ENCODE data around the gene TMEM154. TPM values are rescaled to one million over a fixed set of nuclear protein-coding genes. Genes with fewer than 3 reads are reported as not detected.
A peak's percentile ranks its signal among the peaks of the same experiment; 100 is the strongest.

Gene TMEM154
- total RNA-seq, 2 experiments from 2014 or later: 20.0 to 22.2 TPM

DNA sequence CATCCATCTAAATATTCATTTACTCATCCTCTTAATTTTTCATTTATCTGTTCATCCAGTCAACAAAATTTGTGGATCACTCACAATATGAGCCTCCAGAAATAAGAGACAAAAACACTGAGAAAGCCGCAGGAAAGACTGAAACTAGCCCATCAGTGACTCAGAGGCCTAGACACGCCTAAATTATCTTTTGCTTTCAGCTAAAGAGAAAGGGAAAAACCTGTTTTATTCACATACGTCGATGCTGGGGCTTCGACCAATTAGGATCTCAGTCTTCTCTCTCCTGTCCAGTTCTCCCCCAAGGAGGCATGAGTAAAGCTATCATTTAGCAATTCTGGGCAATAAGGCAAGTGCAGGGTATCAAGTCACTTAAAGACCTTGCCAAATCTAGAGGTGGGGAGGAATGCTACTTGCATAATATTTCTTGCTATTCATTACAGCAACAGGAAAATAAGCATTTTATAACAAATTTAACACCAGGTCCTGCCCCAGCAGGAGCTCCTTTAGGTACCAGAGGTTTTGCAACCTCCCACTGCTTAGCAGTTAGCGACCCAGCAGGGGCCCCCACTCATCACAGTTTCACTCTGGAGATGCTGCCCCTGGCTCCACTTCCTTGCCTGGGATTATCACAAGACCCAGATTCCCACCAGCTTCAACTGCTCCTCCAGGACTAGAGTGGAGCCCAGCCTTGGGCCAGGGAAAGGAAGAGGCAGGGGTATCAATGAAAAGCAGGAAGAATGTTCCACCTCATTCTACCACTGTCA lies 30.1 kb upstream of the TMEM154 start:
- H3K4me1 Mint-ChIP-seq (ENCODE audit: low read depth): no peaks in the 10 kb centered on the region
- ChIA-PET POLR2A (no interaction called here), CTCF (interaction anchor here (0.8 kb wide), 1 partner anchor 132 kb away, joined by 3 read pairs; no protein-coding TSS in a partner anchor)
- peaks cover 4% of the 10 kb centered on the region for H3K27me3 Mint-ChIP-seq (ENCODE audit: low read depth)
- no peak for ATAC-seq
- H3K36me3 Mint-ChIP-seq (ENCODE audit: low read depth): peaks cover 1% of the 10 kb centered on the region
- H3K27ac Mint-ChIP-seq: no peak overlapping the region
- peaks cover 11% of the 10 kb centered on the region for H3K9me3 Mint-ChIP-seq (ENCODE audit: insufficient read depth)
- DNase-seq: no peak
- no peak overlapping the region for H3K4me3 Mint-ChIP-seq

DNA sequence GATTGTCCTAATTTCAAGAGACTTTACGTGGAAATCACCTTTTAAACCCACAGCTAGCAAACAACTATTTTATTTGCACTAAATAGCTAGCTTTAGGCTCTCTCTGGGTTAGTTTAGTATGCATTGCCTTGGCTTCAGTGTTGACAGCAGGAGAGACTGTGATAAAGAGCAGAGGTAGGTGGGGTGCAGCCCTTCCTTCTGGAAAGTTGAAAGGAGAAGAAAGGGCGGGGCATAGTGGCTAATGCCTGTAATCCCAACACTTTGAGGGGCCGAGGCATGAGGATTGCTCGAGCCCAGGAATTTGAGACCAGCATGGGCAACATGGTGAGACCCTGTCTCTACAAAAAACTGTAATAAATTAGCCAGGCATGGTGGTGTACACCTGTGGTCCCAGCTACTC lies 29.0 kb upstream of the TMEM154 start:
- ATAC-seq (no peak), DNase-seq (no peak)
- no peaks in the 10 kb centered on the region for H3K4me1 Mint-ChIP-seq (ENCODE audit: low read depth)
- peaks cover 8% of the 10 kb centered on the region for H3K9me3 Mint-ChIP-seq (ENCODE audit: insufficient read depth)
- ChIA-PET CTCF (no interaction called here), POLR2A (no interaction called here)
- no peak overlapping the region for H3K4me3 Mint-ChIP-seq
- H3K36me3 Mint-ChIP-seq (ENCODE audit: low read depth): peaks cover 3% of the 10 kb centered on the region
- peaks cover 4% of the 10 kb centered on the region for H3K27me3 Mint-ChIP-seq (ENCODE audit: low read depth)
- no peak overlapping the region for H3K27ac Mint-ChIP-seq

DNA sequence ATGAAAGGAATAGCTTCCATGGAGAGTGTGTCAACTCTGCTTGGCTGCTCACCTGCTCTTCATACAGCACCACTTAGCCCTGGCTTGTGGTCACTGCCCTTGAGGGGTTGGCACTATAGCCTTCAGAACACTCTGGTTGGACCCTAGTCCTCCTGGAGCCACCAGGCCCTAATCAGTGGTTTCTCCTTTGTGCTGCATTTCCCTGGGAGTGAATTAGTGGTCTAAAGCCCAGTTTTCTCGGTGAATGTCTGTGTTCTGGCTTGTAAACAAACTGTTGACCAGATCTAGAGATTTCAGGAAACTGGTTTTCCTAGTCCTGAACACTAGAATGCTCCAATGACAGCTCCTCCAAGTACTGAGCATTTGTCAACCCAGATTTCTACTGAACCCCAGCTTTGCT lies 28.6 kb upstream of the TMEM154 start:
- ATAC-seq (no peak), DNase-seq (no peak)
- H3K9me3 Mint-ChIP-seq (ENCODE audit: insufficient read depth): peaks cover 9% of the 10 kb centered on the region
- ChIA-PET CTCF (no interaction called here), POLR2A (no interaction called here)
- no peak overlapping the region for H3K4me3 Mint-ChIP-seq
- no peaks in the 10 kb centered on the region for H3K4me1 Mint-ChIP-seq (ENCODE audit: low read depth)
- peaks cover 4% of the 10 kb centered on the region for H3K27me3 Mint-ChIP-seq (ENCODE audit: low read depth)
- H3K27ac Mint-ChIP-seq: no peak overlapping the region
- peaks cover 3% of the 10 kb centered on the region for H3K36me3 Mint-ChIP-seq (ENCODE audit: low read depth)

DNA sequence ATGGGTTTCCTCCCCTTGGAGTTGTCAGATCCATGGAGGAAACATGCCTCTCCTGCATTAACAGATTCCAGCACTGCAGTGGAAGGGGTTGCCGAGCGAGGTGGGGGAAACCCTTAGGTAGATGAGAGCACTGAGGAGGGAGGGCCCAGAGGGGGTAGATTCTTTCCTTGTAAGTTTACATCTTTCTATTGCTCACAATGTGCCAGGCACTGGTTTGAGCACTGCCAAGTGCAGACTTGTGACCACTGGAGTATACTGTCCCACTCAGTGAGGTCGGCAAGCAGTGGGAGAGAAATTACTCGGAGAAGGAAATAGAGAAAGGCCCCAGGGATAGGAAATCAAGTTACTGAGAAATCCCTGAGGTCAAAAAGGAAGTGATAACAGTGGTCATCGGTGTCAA lies 27.8 kb upstream of the TMEM154 start:
- POLR2A ChIA-PET: no interaction called here
- CTCF ChIA-PET: no interaction called here
- H3K4me1 Mint-ChIP-seq (ENCODE audit: low read depth): no peaks in the 10 kb centered on the region

DNA sequence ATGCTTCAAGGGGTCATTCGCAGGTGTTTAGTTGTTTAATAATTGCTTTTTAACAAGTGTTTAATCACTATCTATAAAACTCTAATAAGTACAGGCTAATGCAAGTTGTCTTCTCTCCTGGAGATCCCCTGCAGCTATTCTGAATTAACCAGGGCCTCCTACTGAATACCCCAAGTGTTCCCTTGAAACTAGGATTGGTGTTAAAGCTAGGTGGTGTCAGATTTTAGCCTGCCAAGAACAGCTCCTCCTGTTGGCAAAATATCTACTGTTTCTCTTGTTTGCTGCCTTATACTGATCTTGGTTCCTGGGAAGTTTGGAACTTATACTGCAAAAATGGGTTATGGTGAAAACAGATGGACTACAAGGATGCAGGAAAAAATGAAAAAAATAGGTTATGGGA lies 26.1 kb upstream of the TMEM154 start:
- Mint-ChIP-seq H3K36me3 (ENCODE audit: low read depth) (peaks cover 3% of the 10 kb centered on the region), H3K4me1 (ENCODE audit: low read depth) (no peaks in the 10 kb centered on the region), H3K4me3 (no peak overlapping the region), H3K27me3 (ENCODE audit: low read depth) (peaks cover 2% of the 10 kb centered on the region), H3K27ac (no peak overlapping the region), H3K9me3 (ENCODE audit: insufficient read depth) (peaks cover 13% of the 10 kb centered on the region)
- DNase-seq (no peak), ATAC-seq (no peak)
- ChIA-PET CTCF (interaction anchor here (0.6 to 1.2 kb wide), 3 partner anchors 11 to 976 kb away, joined by 3 read pairs; no protein-coding TSS in a partner anchor), POLR2A (no interaction called here)

More for the DNA sequence above, 27.8 kb upstream of the TMEM154 start:
- Mint-ChIP-seq H3K27ac (no peak overlapping the region), H3K27me3 (ENCODE audit: low read depth) (peaks cover 2% of the 10 kb centered on the region), H3K36me3 (ENCODE audit: low read depth) (peaks cover 3% of the 10 kb centered on the region), H3K4me3 (no peak overlapping the region), H3K9me3 (ENCODE audit: insufficient read depth) (peaks cover 13% of the 10 kb centered on the region)
- ATAC-seq (no peak), DNase-seq (no peak)

DNA sequence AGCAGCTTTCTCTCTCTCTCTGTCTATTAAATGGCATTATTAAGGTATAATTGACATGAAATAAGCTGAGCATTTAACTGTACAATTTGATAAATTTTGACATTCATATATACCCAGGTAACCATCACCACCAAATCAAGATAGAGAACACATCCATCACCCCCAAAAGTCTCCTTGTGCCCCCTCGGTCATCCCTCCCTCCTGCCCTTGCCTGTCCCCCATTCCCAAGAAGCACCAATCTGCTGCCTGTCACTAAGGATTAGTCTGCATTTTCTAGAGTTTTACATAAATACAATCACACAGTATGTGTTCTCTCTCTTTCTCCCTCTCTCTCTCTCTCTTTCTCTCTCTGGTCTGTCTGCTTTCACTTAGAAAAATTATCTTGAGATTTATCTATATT lies 25.0 kb upstream of the TMEM154 start:
- Mint-ChIP-seq H3K4me1 (ENCODE audit: low read depth) (no peaks in the 10 kb centered on the region), H3K27ac (no peak overlapping the region), H3K9me3 (ENCODE audit: insufficient read depth) (peaks cover 13% of the 10 kb centered on the region), H3K4me3 (no peak overlapping the region), H3K36me3 (ENCODE audit: low read depth) (peaks cover 3% of the 10 kb centered on the region), H3K27me3 (ENCODE audit: low read depth) (peaks cover 4% of the 10 kb centered on the region)
- ChIA-PET POLR2A (no interaction called here), CTCF (no interaction called here)
- DNase-seq (no peak), ATAC-seq (no peak)

DNA sequence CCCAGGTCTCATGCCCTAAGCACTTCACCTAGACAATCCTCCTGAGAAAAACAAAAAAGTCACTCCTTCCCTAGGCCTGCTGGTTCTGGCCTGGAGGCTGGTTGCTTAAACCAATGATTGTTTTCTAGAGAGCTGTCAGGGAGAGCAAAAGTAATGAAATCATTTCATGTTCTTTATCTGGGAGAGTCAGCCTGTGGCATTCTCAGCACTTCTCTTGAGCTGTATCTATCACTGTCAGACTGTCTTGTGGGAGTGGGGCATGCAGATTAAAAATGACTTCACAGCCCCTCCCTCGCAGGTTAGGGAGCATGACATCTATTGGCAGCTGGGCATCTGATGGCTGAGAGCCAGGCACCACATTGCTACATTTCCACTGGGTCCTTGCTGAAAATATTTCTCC lies 20.4 kb upstream of the TMEM154 start:
- Mint-ChIP-seq H3K36me3 (ENCODE audit: low read depth) (peaks cover 3% of the 10 kb centered on the region), H3K27ac (no peak overlapping the region), H3K4me1 (ENCODE audit: low read depth) (peaks cover 14% of the 10 kb centered on the region), H3K9me3 (ENCODE audit: insufficient read depth) (peaks cover 11% of the 10 kb centered on the region), H3K27me3 (ENCODE audit: low read depth) (peaks cover 4% of the 10 kb centered on the region), H3K4me3 (no peak overlapping the region)
- ChIA-PET POLR2A (no interaction called here), CTCF (no interaction called here)
- DNase-seq (no peak), ATAC-seq (no peak)

DNA sequence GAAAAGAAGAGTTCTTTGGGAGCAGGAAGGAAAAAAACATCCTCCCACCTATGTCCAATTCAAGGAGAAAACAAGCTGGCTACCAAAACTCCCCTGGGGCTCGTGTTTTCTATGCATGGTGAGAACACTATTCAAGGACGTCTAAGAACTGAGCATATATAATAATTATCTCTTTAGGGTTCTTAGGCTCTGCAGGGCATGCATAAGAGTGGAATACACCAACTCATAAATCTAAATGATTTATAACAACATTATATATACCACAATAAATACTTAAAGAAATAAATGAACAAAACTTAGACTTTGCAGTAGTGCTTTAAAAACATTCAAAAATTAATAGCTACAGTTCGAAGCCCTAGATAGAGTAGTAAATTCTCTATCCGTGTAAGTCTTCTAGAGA lies 19.5 kb upstream of the TMEM154 start:
- Mint-ChIP-seq H3K27me3 (ENCODE audit: low read depth) (peaks cover 4% of the 10 kb centered on the region), H3K9me3 (ENCODE audit: insufficient read depth) (peaks cover 5% of the 10 kb centered on the region), H3K4me3 (no peak overlapping the region), H3K27ac (no peak overlapping the region), H3K36me3 (ENCODE audit: low read depth) (no peaks in the 10 kb centered on the region), H3K4me1 (ENCODE audit: low read depth) (peaks cover 14% of the 10 kb centered on the region)
- DNase-seq (no peak), ATAC-seq (no peak)
- CTCF ChIA-PET: interaction anchor here (0.9 to 1.1 kb wide), 2 partner anchors 23 to 291 kb away, joined by 3 read pairs; no protein-coding TSS in a partner anchor
- POLR2A ChIA-PET: no interaction called here

DNA sequence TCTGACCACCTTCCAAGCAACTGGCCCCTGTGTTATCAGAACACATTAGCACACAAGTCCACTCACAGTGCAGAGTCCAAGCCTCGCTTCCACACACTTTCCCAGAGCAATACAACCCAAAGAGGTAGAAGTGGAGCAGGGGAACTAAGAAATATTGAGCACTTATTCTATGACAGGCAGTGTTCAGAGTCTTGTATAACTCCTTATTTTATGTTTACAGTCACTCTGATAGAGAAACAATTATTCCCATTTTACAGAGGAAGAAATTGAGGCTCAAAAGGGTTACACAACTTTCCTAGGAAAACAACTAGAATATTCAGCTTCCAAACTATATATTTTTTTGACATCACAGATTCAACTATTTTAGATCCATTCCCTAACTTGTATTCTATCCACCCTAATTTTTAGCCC lies 18.3 kb upstream of the TMEM154 start:
- H3K27ac Mint-ChIP-seq: no peak overlapping the region
- no peak for ATAC-seq
- peaks cover 4% of the 10 kb centered on the region for H3K27me3 Mint-ChIP-seq (ENCODE audit: low read depth)
- H3K4me3 Mint-ChIP-seq: no peak overlapping the region
- ChIA-PET CTCF (interaction anchor here (1.2 kb wide), 1 partner anchor 244 kb away, joined by 3 read pairs; no protein-coding TSS in a partner anchor), POLR2A (no interaction called here)
- no peak for DNase-seq
- peaks cover under 1% of the 10 kb centered on the region for H3K9me3 Mint-ChIP-seq (ENCODE audit: insufficient read depth)
- H3K4me1 Mint-ChIP-seq (ENCODE audit: low read depth): peaks cover 14% of the 10 kb centered on the region
- H3K36me3 Mint-ChIP-seq (ENCODE audit: low read depth): no peaks in the 10 kb centered on the region

DNA sequence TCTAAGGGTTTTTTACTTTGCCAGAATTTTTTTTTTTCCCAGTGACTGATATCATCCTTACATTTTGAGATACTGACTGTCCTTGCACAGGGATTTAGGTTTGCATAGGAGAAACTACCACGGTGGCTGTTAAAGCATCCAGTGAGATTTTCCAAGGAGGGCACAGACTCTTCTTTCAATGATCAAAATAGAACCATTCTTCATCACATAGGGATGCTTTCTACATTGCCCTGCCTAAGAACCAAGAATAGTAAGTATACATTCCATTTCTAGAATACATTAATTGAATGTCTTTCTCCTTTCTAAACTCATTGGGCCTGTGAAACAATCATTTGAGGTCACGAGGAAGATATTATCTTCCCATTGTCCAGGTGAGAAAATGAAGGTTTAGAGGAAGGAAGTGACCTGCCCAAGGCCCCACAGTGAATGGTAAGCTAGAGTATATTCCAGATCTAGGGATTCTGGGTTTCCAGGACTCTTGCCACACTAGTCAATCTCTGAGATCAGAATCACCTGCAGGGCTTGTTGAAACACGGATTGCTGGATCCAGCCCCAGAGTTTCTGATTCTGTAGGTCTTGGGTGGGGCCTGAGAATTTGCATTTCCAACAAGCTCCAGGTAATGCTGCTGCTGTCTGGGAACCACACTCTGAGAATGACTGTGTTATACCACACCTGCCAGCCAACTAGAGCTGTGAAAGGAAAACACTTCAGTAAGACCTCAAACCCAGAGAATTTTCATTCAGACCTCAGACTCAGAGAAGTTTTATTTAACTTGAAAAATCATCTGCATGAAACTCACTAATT lies 17.7 kb upstream of the TMEM154 start:
- Mint-ChIP-seq H3K36me3 (ENCODE audit: low read depth) (no peaks in the 10 kb centered on the region), H3K4me3 (no peak overlapping the region), H3K4me1 (ENCODE audit: low read depth) (peaks cover 14% of the 10 kb centered on the region), H3K9me3 (ENCODE audit: insufficient read depth) (no peaks in the 10 kb centered on the region), H3K27ac (no peak overlapping the region), H3K27me3 (ENCODE audit: low read depth) (peaks cover 4% of the 10 kb centered on the region)
- DNase-seq (no peak), ATAC-seq (no peak)
- CTCF ChIA-PET: interaction anchor here (1.2 kb wide), 1 partner anchor 243 kb away, joined by 3 read pairs; no protein-coding TSS in a partner anchor
- POLR2A ChIA-PET: no interaction called here

DNA sequence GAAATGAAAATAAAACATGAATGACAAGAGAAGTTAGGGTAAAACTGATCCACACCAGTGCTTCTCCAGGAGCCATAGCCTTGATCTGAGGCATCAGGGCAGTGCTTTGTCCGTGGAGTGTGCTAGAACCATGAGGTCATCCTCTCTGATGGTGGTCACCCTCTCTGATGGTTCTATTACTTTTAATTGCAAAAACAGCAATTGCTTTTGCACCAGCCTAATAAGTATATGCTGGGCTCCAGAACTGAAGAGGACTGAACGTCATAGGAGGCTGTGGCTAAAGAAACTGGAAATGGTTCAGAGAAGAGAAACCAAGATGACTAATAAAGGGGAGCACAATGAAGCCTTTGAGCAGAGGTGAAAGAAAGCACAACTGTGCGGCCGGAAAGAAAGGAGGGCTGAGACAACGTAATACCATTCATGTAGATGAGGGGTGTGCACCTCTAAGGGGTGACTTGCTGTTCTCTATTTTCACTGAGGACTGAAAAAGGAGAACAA lies 17.0 kb upstream of the TMEM154 start:
- Mint-ChIP-seq H3K27me3 (ENCODE audit: low read depth) (peaks cover 4% of the 10 kb centered on the region), H3K36me3 (ENCODE audit: low read depth) (no peaks in the 10 kb centered on the region), H3K9me3 (ENCODE audit: insufficient read depth) (no peaks in the 10 kb centered on the region), H3K27ac (peak overlapping the region; percentile 9), H3K4me3 (no peak overlapping the region), H3K4me1 (ENCODE audit: low read depth) (peaks cover 14% of the 10 kb centered on the region)
- DNase-seq (peak; percentile 62), ATAC-seq (peak; percentile 95)
- POLR2A ChIA-PET: no interaction called here
- CTCF ChIA-PET: no interaction called here

DNA sequence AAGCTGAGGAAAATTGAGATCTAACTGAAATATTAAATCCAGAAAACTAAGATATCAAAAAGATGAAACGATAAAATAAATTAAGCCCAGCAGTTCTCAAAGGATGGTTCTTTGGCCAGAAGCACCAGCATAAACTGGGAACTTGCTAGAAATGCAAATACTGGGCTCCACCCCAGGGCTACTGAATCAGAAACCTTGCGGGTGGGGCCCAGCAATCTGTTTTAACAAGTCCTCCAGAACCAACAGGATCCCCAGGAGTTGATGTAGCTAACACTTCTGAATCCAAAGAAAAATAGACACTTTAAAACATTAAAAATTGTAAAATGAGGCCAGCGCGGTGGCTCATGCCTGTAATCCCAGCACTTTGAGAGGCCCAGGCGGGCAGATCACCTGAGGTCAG lies 14.1 kb upstream of the TMEM154 start:
- Mint-ChIP-seq H3K4me1 (ENCODE audit: low read depth) (peaks cover 19% of the 10 kb centered on the region), H3K27ac (no peak overlapping the region), H3K9me3 (ENCODE audit: insufficient read depth) (no peaks in the 10 kb centered on the region), H3K27me3 (ENCODE audit: low read depth) (peaks cover 7% of the 10 kb centered on the region), H3K4me3 (no peak overlapping the region), H3K36me3 (ENCODE audit: low read depth) (no peaks in the 10 kb centered on the region)
- DNase-seq: no peak
- CTCF ChIA-PET: no interaction called here
- POLR2A ChIA-PET: no interaction called here
- ATAC-seq: no peak
